GM12873 (cell line): ENCODE data around the gene PIK3R1.
A peak's percentile ranks its signal among the peaks of the same experiment; 100 is the strongest.

ENCODE experiments used
- CTCF ChIP-seq: IDR thresholded peaks from 2 replicates; pipeline ENCODE4 v1.5.1; 2012; ENCODE audit warnings: low read depth, mild to moderate bottlenecking, moderate library complexity, low read length, control low read depth; ENCODE audit not compliant: insufficient read depth; ENCODE audit errors: missing control alignments

Gene PIK3R1

GRCh38 chr5:68285851-68286611, 70.5 kb downstream of the PIK3R1 start:
- peak; percentile 64 for TF ChIP-seq CTCF

- no peak for TF ChIP-seq CTCF
Measured at GRCh38 chr5:68286612-68286912, 71.0 kb downstream of the PIK3R1 start.

GRCh38 chr5:68287631-68287975, 72.0 kb downstream of the PIK3R1 start:
- no peak for TF ChIP-seq CTCF

GRCh38 chr5:68287976-68288706, 72.6 kb downstream of the PIK3R1 start:
- TF ChIP-seq CTCF, result no peak

GRCh38 chr5:68288707-68289134, 73.2 kb downstream of the PIK3R1 start:
- no peak for TF ChIP-seq CTCF

- TF ChIP-seq CTCF, result no peak
Measured at GRCh38 chr5:68289498-68289897, 73.9 kb downstream of the PIK3R1 start.

GRCh38 chr5:68290260-68290674, 74.7 kb downstream of the PIK3R1 start:
- no peak for TF ChIP-seq CTCF
